ENCODE measurements around the gene LNPK. TPM values are rescaled to one million over a fixed set of nuclear protein-coding genes. Genes with fewer than 3 reads are reported as not detected.
"Not testable (repeated sequence)": the region's sequence is repeated elsewhere in the genome, so short reads cannot be mapped to it uniquely, and the experiment has no call there.

Gene LNPK
- total RNA-seq, 1 donor from 2014 or later, result 31.7 TPM

GRCh38 chr2:175990099-175990498 is 12.0 kb downstream of the LNPK start:
- Mint-ChIP-seq H3K4me1 (no peaks in the 10 kb centered on the region), H3K36me3 (peaks cover 18% of the 10 kb centered on the region), H3K27ac (no peak overlapping the region), H3K27me3 (ENCODE audit: low read depth) (no peaks in the 10 kb centered on the region), H3K9me3 (peaks cover 3% of the 10 kb centered on the region), H3K4me3 (no peak overlapping the region)
- TF ChIP-seq, protein P1, sequence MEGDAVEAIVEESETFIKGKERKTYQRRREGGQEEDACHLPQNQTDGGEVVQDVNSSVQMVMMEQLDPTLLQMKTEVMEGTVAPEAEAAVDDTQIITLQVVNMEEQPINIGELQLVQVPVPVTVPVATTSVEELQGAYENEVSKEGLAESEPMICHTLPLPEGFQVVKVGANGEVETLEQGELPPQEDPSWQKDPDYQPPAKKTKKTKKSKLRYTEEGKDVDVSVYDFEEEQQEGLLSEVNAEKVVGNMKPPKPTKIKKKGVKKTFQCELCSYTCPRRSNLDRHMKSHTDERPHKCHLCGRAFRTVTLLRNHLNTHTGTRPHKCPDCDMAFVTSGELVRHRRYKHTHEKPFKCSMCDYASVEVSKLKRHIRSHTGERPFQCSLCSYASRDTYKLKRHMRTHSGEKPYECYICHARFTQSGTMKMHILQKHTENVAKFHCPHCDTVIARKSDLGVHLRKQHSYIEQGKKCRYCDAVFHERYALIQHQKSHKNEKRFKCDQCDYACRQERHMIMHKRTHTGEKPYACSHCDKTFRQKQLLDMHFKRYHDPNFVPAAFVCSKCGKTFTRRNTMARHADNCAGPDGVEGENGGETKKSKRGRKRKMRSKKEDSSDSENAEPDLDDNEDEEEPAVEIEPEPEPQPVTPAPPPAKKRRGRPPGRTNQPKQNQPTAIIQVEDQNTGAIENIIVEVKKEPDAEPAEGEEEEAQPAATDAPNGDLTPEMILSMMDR (IDR thresholded peaks at IDR 0.05; ENCODE audit: unreplicated experiment), result no peak
- no peak for DNase-seq (ENCODE audit: low spot score in 2 of 2, unreplicated experiment in 2 of 2)

DNA sequence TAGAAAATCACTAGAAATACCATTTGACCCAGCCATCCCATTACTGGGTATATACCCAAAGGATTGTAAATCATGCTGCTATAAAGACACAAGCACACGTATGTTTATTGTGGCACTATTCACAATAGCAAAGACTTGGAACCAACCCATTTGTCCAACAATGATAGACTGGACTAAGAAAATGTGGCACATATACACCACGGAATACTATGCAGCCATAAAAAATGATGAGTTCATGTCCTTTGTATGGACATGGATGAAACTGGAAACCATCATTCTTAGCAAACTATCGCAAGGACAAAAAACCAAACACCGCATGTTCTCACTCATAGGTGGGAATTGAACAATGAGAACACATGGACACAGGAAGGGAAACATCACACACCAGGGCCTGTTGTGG is 14.9 kb downstream of the LNPK start:
- H3K36me3 Mint-ChIP-seq, result peaks cover 21% of the 10 kb centered on the region
- not testable (repeated sequence) for H3K27ac Mint-ChIP-seq; H3K9me3 Mint-ChIP-seq; H3K4me1 Mint-ChIP-seq; H3K27me3 Mint-ChIP-seq (ENCODE audit: low read depth); H3K4me3 Mint-ChIP-seq; DNase-seq (ENCODE audit: low spot score in 2 of 2, unreplicated experiment in 2 of 2)

DNA sequence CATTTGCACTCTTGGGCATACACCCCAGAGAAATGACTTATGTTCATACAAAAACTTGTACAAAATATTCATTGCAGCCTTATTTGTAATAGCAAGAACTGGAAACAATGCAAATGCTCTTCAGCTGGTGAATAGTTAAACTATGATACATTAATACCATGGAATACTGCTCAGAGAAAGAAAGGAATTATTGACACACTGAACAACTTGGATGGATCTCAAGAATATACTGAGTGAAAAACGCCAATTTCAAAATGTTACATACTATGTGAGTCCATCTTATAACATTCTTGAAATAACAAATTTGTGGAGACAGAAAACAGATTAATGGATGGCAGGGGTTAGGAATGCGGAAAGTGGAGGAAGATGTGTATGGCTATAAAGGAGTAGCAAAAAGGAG is 17.2 kb downstream of the LNPK start:
- Mint-ChIP-seq H3K9me3 (peaks cover 3% of the 10 kb centered on the region), H3K27ac (no peak overlapping the region), H3K36me3 (peaks cover 22% of the 10 kb centered on the region), H3K27me3 (ENCODE audit: low read depth) (no peaks in the 10 kb centered on the region), H3K4me3 (no peak overlapping the region), H3K4me1 (peaks cover 9% of the 10 kb centered on the region)
- TF ChIP-seq, protein P1 (IDR thresholded peaks at IDR 0.05; ENCODE audit: unreplicated experiment), result no peak
- no peak for DNase-seq (ENCODE audit: low spot score in 2 of 2, unreplicated experiment in 2 of 2)

DNA sequence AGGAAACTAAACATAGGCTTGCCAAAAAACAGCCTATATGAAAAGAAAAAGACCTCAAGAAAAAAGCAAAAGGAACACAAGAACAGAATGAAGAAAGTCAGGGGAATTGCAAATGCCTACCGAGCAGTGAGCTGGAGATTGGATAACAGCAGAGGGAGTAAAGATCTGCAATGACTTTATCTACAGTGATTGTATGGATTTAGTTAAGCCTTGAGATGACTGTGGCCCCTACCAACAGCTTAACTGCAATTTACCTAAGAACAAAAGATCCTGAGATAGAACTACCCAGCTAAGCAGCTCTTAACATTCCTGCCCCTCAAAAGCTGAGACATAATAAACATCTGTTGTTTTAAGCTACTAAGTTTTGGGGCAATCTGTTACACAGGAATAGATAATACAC is 20.5 kb downstream of the LNPK start:
- no peak for DNase-seq (ENCODE audit: low spot score in 2 of 2, unreplicated experiment in 2 of 2)
- Mint-ChIP-seq H3K4me1 (peaks cover 9% of the 10 kb centered on the region), H3K4me3 (no peak overlapping the region), H3K9me3 (no peaks in the 10 kb centered on the region), H3K27me3 (ENCODE audit: low read depth) (no peaks in the 10 kb centered on the region), H3K36me3 (peaks cover 24% of the 10 kb centered on the region), H3K27ac (peak overlapping the region; percentile 10)
- TF ChIP-seq, protein P1 (IDR thresholded peaks at IDR 0.05; ENCODE audit: unreplicated experiment), result no peak

GRCh38 chr2:175976391-175977157 is 25.5 kb downstream of the LNPK start:
- peaks cover 14% of the 10 kb centered on the region for H3K9me3 Mint-ChIP-seq
- H3K4me3 Mint-ChIP-seq, result no peak overlapping the region
- peaks cover 45% of the 10 kb centered on the region for H3K36me3 Mint-ChIP-seq
- no peak overlapping the region for H3K27ac Mint-ChIP-seq
- DNase-seq (ENCODE audit: low spot score in 2 of 2, unreplicated experiment in 2 of 2), result no peak
- TF ChIP-seq, protein P1 (IDR thresholded peaks at IDR 0.05; ENCODE audit: unreplicated experiment), result no peak
- peaks cover 5% of the 10 kb centered on the region for H3K4me1 Mint-ChIP-seq
- no peaks in the 10 kb centered on the region for H3K27me3 Mint-ChIP-seq (ENCODE audit: low read depth)

DNA sequence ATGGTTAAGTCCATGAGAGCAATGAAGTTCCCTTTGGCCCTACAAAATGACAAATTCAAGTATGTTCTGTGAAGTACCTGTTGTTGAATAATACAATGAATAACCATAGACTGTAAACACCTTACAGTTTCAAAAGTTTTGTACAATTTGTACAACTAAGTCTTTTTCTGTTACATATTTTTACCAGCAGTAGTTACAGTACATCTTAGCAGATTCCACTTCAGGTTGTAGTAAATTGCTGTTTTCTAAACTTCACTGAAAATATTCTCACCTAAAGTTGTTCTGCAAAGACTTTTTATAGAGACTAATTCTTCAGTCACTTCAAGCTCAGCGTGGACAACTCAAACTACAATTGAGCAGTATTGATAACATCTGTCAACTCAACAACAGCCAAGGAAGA is 28.7 kb downstream of the LNPK start:
- DNase-seq (ENCODE audit: low spot score in 2 of 2, unreplicated experiment in 2 of 2), result no peak
- Mint-ChIP-seq H3K27me3 (ENCODE audit: low read depth) (no peaks in the 10 kb centered on the region), H3K9me3 (peaks cover 14% of the 10 kb centered on the region), H3K4me1 (no peaks in the 10 kb centered on the region), H3K27ac (no peak overlapping the region), H3K36me3 (peaks cover 44% of the 10 kb centered on the region), H3K4me3 (no peak overlapping the region)
- TF ChIP-seq, protein P1 (IDR thresholded peaks at IDR 0.05; ENCODE audit: unreplicated experiment), result no peak

Measured in mesothelial cell of epicardium (in vitro differentiated cells).